Measurements from ENCODE around the gene GDF11. TPM values are rescaled to one million over a fixed set of nuclear protein-coding genes. Genes with fewer than 3 reads are reported as not detected.

The GDF11 gene
- total RNA-seq, 1 donor from 2014 or later = 15.3 TPM

GRCh38 chr12:55762646-55763045, 19.7 kb downstream of the GDF11 start:
- no peak overlapping the region for H3K27ac Mint-ChIP-seq
- intact Hi-C loops (cut with micrococcal nuclease) = no loop called here
- no peak for DNase-seq (ENCODE audit: low spot score)
- H3K36me3 Mint-ChIP-seq (ENCODE audit: low read depth) = peaks cover 67% of the 10 kb centered on the region
- no peak overlapping the region for H3K4me3 Mint-ChIP-seq (ENCODE audit: low read depth)
- peaks cover 15% of the 10 kb centered on the region for H3K4me1 Mint-ChIP-seq (ENCODE audit: low read depth)
- no peaks in the 10 kb centered on the region for H3K27me3 Mint-ChIP-seq (ENCODE audit: low read depth)
- H3K9me3 Mint-ChIP-seq = no peaks in the 10 kb centered on the region

- Mint-ChIP-seq H3K27me3 (ENCODE audit: low read depth) (no peaks in the 10 kb centered on the region), H3K4me1 (ENCODE audit: low read depth) (peaks cover 12% of the 10 kb centered on the region), H3K36me3 (ENCODE audit: low read depth) (peaks cover 46% of the 10 kb centered on the region), H3K9me3 (no peaks in the 10 kb centered on the region), H3K4me3 (ENCODE audit: low read depth) (no peak overlapping the region), H3K27ac (no peak overlapping the region)
- DNase-seq (ENCODE audit: low spot score) = no peak
- intact Hi-C loops (cut with micrococcal nuclease) = no loop called here
Measured at GRCh38 chr12:55765736-55766290, 22.9 kb downstream of the GDF11 start.

- Mint-ChIP-seq H3K9me3 (no peaks in the 10 kb centered on the region), H3K4me3 (ENCODE audit: low read depth) (no peak overlapping the region), H3K27ac (no peak overlapping the region), H3K4me1 (ENCODE audit: low read depth) (peaks cover 11% of the 10 kb centered on the region), H3K27me3 (ENCODE audit: low read depth) (no peaks in the 10 kb centered on the region), H3K36me3 (ENCODE audit: low read depth) (peaks cover 49% of the 10 kb centered on the region)
- intact Hi-C loops (cut with micrococcal nuclease) = no loop called here
- DNase-seq (ENCODE audit: low spot score) = no peak
Measured at GRCh38 chr12:55767156-55767555, 24.2 kb downstream of the GDF11 start.

- Mint-ChIP-seq H3K36me3 (ENCODE audit: low read depth) (peaks cover 44% of the 10 kb centered on the region), H3K4me3 (ENCODE audit: low read depth) (no peak overlapping the region), H3K9me3 (no peaks in the 10 kb centered on the region), H3K4me1 (ENCODE audit: low read depth) (peaks cover 17% of the 10 kb centered on the region), H3K27ac (no peak overlapping the region), H3K27me3 (ENCODE audit: low read depth) (no peaks in the 10 kb centered on the region)
- intact Hi-C loops (cut with micrococcal nuclease) = no loop called here
- no peak for DNase-seq (ENCODE audit: low spot score)
Measured at GRCh38 chr12:55771736-55772135, 28.8 kb downstream of the GDF11 start.

- no peaks in the 10 kb centered on the region for H3K27me3 Mint-ChIP-seq (ENCODE audit: low read depth)
- intact Hi-C loops (cut with micrococcal nuclease) = no loop called here
- no peak overlapping the region for H3K27ac Mint-ChIP-seq
- DNase-seq (ENCODE audit: low spot score) = no peak
- H3K9me3 Mint-ChIP-seq = no peaks in the 10 kb centered on the region
- H3K4me3 Mint-ChIP-seq (ENCODE audit: low read depth) = no peak overlapping the region
- peaks cover 67% of the 10 kb centered on the region for H3K36me3 Mint-ChIP-seq (ENCODE audit: low read depth)
- H3K4me1 Mint-ChIP-seq (ENCODE audit: low read depth) = peaks cover 27% of the 10 kb centered on the region
Measured at GRCh38 chr12:55777856-55778255, 34.9 kb downstream of the GDF11 start.

- H3K4me3 Mint-ChIP-seq (ENCODE audit: low read depth) = no peak overlapping the region
- H3K9me3 Mint-ChIP-seq = no peaks in the 10 kb centered on the region
- H3K36me3 Mint-ChIP-seq (ENCODE audit: low read depth) = peaks cover 85% of the 10 kb centered on the region
- peaks cover 20% of the 10 kb centered on the region for H3K4me1 Mint-ChIP-seq (ENCODE audit: low read depth)
- H3K27ac Mint-ChIP-seq = peak overlapping the region; percentile 51
- DNase-seq (ENCODE audit: low spot score) = no peak
- intact Hi-C loops (cut with micrococcal nuclease) = loop anchor here (2.0 kb wide), 1 partner anchor 14 kb away; no protein-coding TSS in a partner anchor
- no peaks in the 10 kb centered on the region for H3K27me3 Mint-ChIP-seq (ENCODE audit: low read depth)
Measured at GRCh38 chr12:55780685-55781084, 37.8 kb downstream of the GDF11 start.

- peaks cover 72% of the 10 kb centered on the region for H3K36me3 Mint-ChIP-seq (ENCODE audit: low read depth)
- no peak overlapping the region for H3K27ac Mint-ChIP-seq
- H3K4me3 Mint-ChIP-seq (ENCODE audit: low read depth) = no peak overlapping the region
- no peaks in the 10 kb centered on the region for H3K9me3 Mint-ChIP-seq
- H3K27me3 Mint-ChIP-seq (ENCODE audit: low read depth) = no peaks in the 10 kb centered on the region
- no peaks in the 10 kb centered on the region for H3K4me1 Mint-ChIP-seq (ENCODE audit: low read depth)
- intact Hi-C loops (cut with micrococcal nuclease) = no loop called here
- DNase-seq (ENCODE audit: low spot score) = no peak
Measured at GRCh38 chr12:55788546-55788945, 45.6 kb downstream of the GDF11 start.

- H3K4me3 Mint-ChIP-seq (ENCODE audit: low read depth) = no peak overlapping the region
- no peak for DNase-seq (ENCODE audit: low spot score)
Measured at GRCh38 chr12:55789171-55789570, 46.2 kb downstream of the GDF11 start.

GRCh38 chr12:55789893-55790292, 47.0 kb downstream of the GDF11 start:
- DNase-seq (ENCODE audit: low spot score) = no peak
- Mint-ChIP-seq H3K4me1 (ENCODE audit: low read depth) (no peaks in the 10 kb centered on the region), H3K27ac (no peak overlapping the region), H3K27me3 (ENCODE audit: low read depth) (no peaks in the 10 kb centered on the region), H3K36me3 (ENCODE audit: low read depth) (peaks cover 69% of the 10 kb centered on the region), H3K4me3 (ENCODE audit: low read depth) (no peak overlapping the region), H3K9me3 (no peaks in the 10 kb centered on the region)
- intact Hi-C loops (cut with micrococcal nuclease) = no loop called here

More at GRCh38 chr12:55789171-55789570, 46.2 kb downstream of the GDF11 start:
- Mint-ChIP-seq H3K4me1 (ENCODE audit: low read depth) (no peaks in the 10 kb centered on the region), H3K27me3 (ENCODE audit: low read depth) (no peaks in the 10 kb centered on the region), H3K9me3 (no peaks in the 10 kb centered on the region), H3K27ac (no peak overlapping the region), H3K36me3 (ENCODE audit: low read depth) (peaks cover 70% of the 10 kb centered on the region)
- intact Hi-C loops (cut with micrococcal nuclease) = no loop called here

GRCh38 chr12:55795950-55796349, 53.0 kb downstream of the GDF11 start:
- Mint-ChIP-seq H3K27me3 (ENCODE audit: low read depth) (no peaks in the 10 kb centered on the region), H3K36me3 (ENCODE audit: low read depth) (peaks cover 67% of the 10 kb centered on the region), H3K4me1 (ENCODE audit: low read depth) (peaks cover 20% of the 10 kb centered on the region), H3K4me3 (ENCODE audit: low read depth) (no peak overlapping the region), H3K27ac (peak overlapping the region; percentile 55), H3K9me3 (no peaks in the 10 kb centered on the region)
- intact Hi-C loops (cut with micrococcal nuclease) = loop anchor here (2.0 kb wide), 1 partner anchor 15 kb away; no protein-coding TSS in a partner anchor
- DNase-seq (ENCODE audit: low spot score) = no peak

- no peaks in the 10 kb centered on the region for H3K27me3 Mint-ChIP-seq (ENCODE audit: low read depth)
- peaks cover 69% of the 10 kb centered on the region for H3K36me3 Mint-ChIP-seq (ENCODE audit: low read depth)
- H3K9me3 Mint-ChIP-seq = no peaks in the 10 kb centered on the region
- H3K27ac Mint-ChIP-seq = peak overlapping the region; percentile 45
- H3K4me1 Mint-ChIP-seq (ENCODE audit: low read depth) = peaks cover 20% of the 10 kb centered on the region
- DNase-seq (ENCODE audit: low spot score) = no peak
- intact Hi-C loops (cut with micrococcal nuclease) = loop anchor here (1.0 kb wide), 2 partner anchors 54 to 59 kb away; partner anchors contain the start of gene GDF11
- H3K4me3 Mint-ChIP-seq (ENCODE audit: low read depth) = no peak overlapping the region
Measured at GRCh38 chr12:55797068-55797467, 54.1 kb downstream of the GDF11 start.

GRCh38 chr12:55797550-55797949, 54.6 kb downstream of the GDF11 start:
- intact Hi-C loops (cut with micrococcal nuclease) = loop anchor here (1.0 kb wide), 2 partner anchors 54 to 59 kb away; partner anchors contain the start of gene GDF11
- H3K27ac Mint-ChIP-seq = peak overlapping the region; percentile 12

More at GRCh38 chr12:55797550-55797949, 54.6 kb downstream of the GDF11 start:
- no peaks in the 10 kb centered on the region for H3K9me3 Mint-ChIP-seq
- DNase-seq (ENCODE audit: low spot score) = no peak
- peaks cover 71% of the 10 kb centered on the region for H3K36me3 Mint-ChIP-seq (ENCODE audit: low read depth)
- no peaks in the 10 kb centered on the region for H3K27me3 Mint-ChIP-seq (ENCODE audit: low read depth)
- H3K4me3 Mint-ChIP-seq (ENCODE audit: low read depth) = no peak overlapping the region
- H3K4me1 Mint-ChIP-seq (ENCODE audit: low read depth) = peaks cover 20% of the 10 kb centered on the region
